Astrocyte of the spinal cord (primary cell): ENCODE results near the gene FLT3.
"Not testable (repeated sequence)": the region's sequence is repeated elsewhere in the genome, so short reads cannot be mapped to it uniquely, and the experiment has no call there.

Experiments
- DNase-seq: peaks from one replicate; pipeline ENCODE4 v3.0.0; 2011; ENCODE audit warnings: low read depth, low spot score
- H3K4me3 ChIP-seq: 2 replicates; pipeline ENCODE4 v1.5.1; 2011; ENCODE audit warnings: low read depth, mild to moderate bottlenecking, low read length, moderate library complexity
- CTCF ChIP-seq: IDR thresholded peaks from 2 replicates; pipeline ENCODE4 v1.5.1; 2012; ENCODE audit warnings: low read depth, mild to moderate bottlenecking, low read length, inconsistent platforms
- in situ Hi-C: cut with HindIII; loops from 2 replicates; pipeline ENCODE4 v1.10.0; 2017; ENCODE audit warnings: low sequenced_read_pairs

The FLT3 gene

GRCh38 chr13:28106976-28107375, 6.6 kb upstream of the FLT3 start:
- TF ChIP-seq CTCF, result no peak
- H3K4me3 ChIP-seq, result no peak overlapping the region
- in situ Hi-C loops, result no loop called here
- DNase-seq, result no peak

GRCh38 chr13:28101886-28102285, 1.5 kb upstream of the FLT3 start:
- H3K4me3 ChIP-seq, in situ Hi-C loops, DNase-seq: not testable (repeated sequence)

GRCh38 chr13:28099396-28100149, 803 bp downstream of the FLT3 start:
- no peak overlapping the region for H3K4me3 ChIP-seq
- DNase-seq, result no peak
- no peak for TF ChIP-seq CTCF
- in situ Hi-C loops, result no loop called here

GRCh38 chr13:28097503-28097902, 2.9 kb downstream of the FLT3 start:
- DNase-seq, result no peak
- no peak overlapping the region for H3K4me3 ChIP-seq
- no peak for TF ChIP-seq CTCF
- in situ Hi-C loops, result no loop called here

GRCh38 chr13:28094306-28094705, 6.1 kb downstream of the FLT3 start:
- DNase-seq, result no peak
- TF ChIP-seq CTCF, result no peak
- no peak overlapping the region for H3K4me3 ChIP-seq
- in situ Hi-C loops, result no loop called here

- no peak for DNase-seq
- TF ChIP-seq CTCF, result no peak
- H3K4me3 ChIP-seq, result no peak overlapping the region
- in situ Hi-C loops, result no loop called here
Observed at GRCh38 chr13:28093881-28094280, 6.5 kb downstream of the FLT3 start.

- no peak for DNase-seq
- in situ Hi-C loops, result no loop called here
- TF ChIP-seq CTCF, result no peak
- no peak overlapping the region for H3K4me3 ChIP-seq
Observed at GRCh38 chr13:28092431-28092830, 7.9 kb downstream of the FLT3 start.
